Breast epithelium (tissue), 3 donors: ENCODE data around the gene KCNA3.

Experiments
- POLR2A ChIP-seq: fragments of 450-650 bp; IDR thresholded peaks from one replicate; pipeline ENCODE4 v1.6.1; 2016; ENCODE audit warnings: antibody characterized with exemption, mild to moderate bottlenecking, moderate library complexity
- TF ChIP-seq, protein P1 (sequence below), 3 donors: fragments of 450-650 bp; IDR thresholded peaks; one replicate each; pipeline ENCODE4 v1.5.1; 2016 to 2017; ENCODE audit warnings: antibody characterized with exemption in 3 of 3, mild to moderate bottlenecking in 3 of 3, moderate library complexity in 3 of 3

DNA sequence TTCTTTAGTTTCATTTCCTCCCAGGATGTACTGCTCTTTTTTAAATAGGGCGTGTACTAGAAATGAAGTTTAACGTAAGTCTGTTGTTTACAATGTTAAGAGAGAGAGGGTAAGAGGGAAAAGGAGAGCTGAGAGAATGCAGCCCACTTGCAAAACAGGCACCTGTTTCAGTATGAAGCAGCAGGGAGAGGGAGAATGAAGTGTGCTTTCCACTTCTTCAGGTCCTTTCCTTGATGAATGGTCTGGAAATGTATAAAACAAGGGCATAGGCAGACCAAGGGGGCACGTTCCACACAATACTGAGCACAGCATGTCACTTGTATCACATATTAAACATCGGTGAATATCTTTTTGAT is 2.0 kb downstream of the KCNA3 start:
- TF ChIP-seq, protein P1, sequence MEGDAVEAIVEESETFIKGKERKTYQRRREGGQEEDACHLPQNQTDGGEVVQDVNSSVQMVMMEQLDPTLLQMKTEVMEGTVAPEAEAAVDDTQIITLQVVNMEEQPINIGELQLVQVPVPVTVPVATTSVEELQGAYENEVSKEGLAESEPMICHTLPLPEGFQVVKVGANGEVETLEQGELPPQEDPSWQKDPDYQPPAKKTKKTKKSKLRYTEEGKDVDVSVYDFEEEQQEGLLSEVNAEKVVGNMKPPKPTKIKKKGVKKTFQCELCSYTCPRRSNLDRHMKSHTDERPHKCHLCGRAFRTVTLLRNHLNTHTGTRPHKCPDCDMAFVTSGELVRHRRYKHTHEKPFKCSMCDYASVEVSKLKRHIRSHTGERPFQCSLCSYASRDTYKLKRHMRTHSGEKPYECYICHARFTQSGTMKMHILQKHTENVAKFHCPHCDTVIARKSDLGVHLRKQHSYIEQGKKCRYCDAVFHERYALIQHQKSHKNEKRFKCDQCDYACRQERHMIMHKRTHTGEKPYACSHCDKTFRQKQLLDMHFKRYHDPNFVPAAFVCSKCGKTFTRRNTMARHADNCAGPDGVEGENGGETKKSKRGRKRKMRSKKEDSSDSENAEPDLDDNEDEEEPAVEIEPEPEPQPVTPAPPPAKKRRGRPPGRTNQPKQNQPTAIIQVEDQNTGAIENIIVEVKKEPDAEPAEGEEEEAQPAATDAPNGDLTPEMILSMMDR (IDR thresholded peaks at IDR 0.05) = no peak
- TF ChIP-seq POLR2A = no peak
